ENCODE results near the gene PIERCE2.
"Not testable (repeated sequence)": the region's sequence is repeated elsewhere in the genome, so short reads cannot be mapped to it uniquely, and the experiment has no call there.

- not testable (repeated sequence) for TF ChIP-seq CTCF (IDR thresholded peaks at IDR 0.05; ENCODE audit: borderline replicate concordance, extremely low read depth, low read length, poor library complexity, severe bottlenecking); EZH2 (IDR thresholded peaks at IDR 0.05; ENCODE audit: borderline replicate concordance, low read depth, low read length, severe bottlenecking)
These were observed 37.6 kb downstream of the PIERCE2 start for GRCh38 chr15:55445936-55446335.

All from DND-41 (cell line).